WTC11 (cell line): ENCODE measurements around the gene BCKDHA. TPM values are rescaled to one million over a fixed set of nuclear protein-coding genes. Genes with fewer than 3 reads are reported as not detected.

Source experiments
- ATAC-seq: fragments of 200-7000 bp; cut with Tn5 transposase; 2 replicates; pipeline ENCODE4 v1.10.0; 2021; ENCODE audit warnings: mild to moderate bottlenecking, moderate library complexity
- CTCF ChIA-PET: fragments of 300-600 bp; sonication (Branson Sonifier 250); formaldehyde crosslinking; loops from one replicate; lab custom pipeline; 2021; ENCODE audit warnings: antibody characterized with exemption; lab: Charles Lee
- POLR2A ChIA-PET: fragments of 350-600 bp; sonication (Branson Sonifier 250); formaldehyde crosslinking; loops from one replicate; lab custom pipeline; 2021; ENCODE audit warnings: antibody characterized with exemption; lab: Charles Lee
- DNase-seq: peaks from one replicate; pipeline ENCODE4 v3.0.0; 2021; ENCODE audit warnings: low spot score
- H3K27ac Mint-ChIP-seq: 2 replicates; pipeline ENCODE4 v1.8.0; 2021; ENCODE audit warnings: mixed read lengths
- H3K27me3 Mint-ChIP-seq: 2 replicates; pipeline ENCODE4 v1.8.0; 2021; ENCODE audit warnings: low read depth, mild to moderate bottlenecking, moderate library complexity, mixed read lengths
- H3K36me3 Mint-ChIP-seq: 2 replicates; pipeline ENCODE4 v1.8.0; 2021; ENCODE audit warnings: mixed read lengths
- H3K4me1 Mint-ChIP-seq: 2 replicates; pipeline ENCODE4 v1.8.0; 2022; ENCODE audit warnings: mixed read lengths
- H3K4me3 Mint-ChIP-seq: 2 replicates; pipeline ENCODE4 v1.8.0; 2021; ENCODE audit warnings: mild to moderate bottlenecking, moderate library complexity, mixed read lengths
- H3K9me3 Mint-ChIP-seq: 2 replicates; pipeline ENCODE4 v1.8.0; 2021; ENCODE audit warnings: mixed read lengths
- CBFB ChIP-seq: sonication (generic); formaldehyde crosslinking; IDR thresholded peaks from 2 replicates; pipeline ENCODE4 v1.8.1; 2022; ENCODE audit warnings: mild to moderate bottlenecking, low read depth, missing genetic modification reagents
- ELF4 ChIP-seq: sonication (generic); formaldehyde crosslinking; IDR thresholded peaks from 2 replicates; pipeline ENCODE4 v1.8.1; 2022; ENCODE audit warnings: low read depth, mild to moderate bottlenecking, moderate library complexity, missing genetic modification reagents
- ESRRA ChIP-seq: sonication (generic); formaldehyde crosslinking; IDR thresholded peaks from 2 replicates; pipeline ENCODE4 v1.8.1; 2022; ENCODE audit warnings: mild to moderate bottlenecking, missing genetic modification reagents, borderline replicate concordance
- ETV6 ChIP-seq: sonication (generic); formaldehyde crosslinking; IDR thresholded peaks from 2 replicates; pipeline ENCODE4 v1.8.1; 2022; ENCODE audit warnings: mild to moderate bottlenecking, missing genetic modification reagents
- HMGA2 ChIP-seq: fragments of 250-450 bp; sonication (Bioruptor Pico); IDR thresholded peaks from 2 replicates; pipeline ENCODE4 v1.4.0; 2021; ENCODE audit warnings: mild to moderate bottlenecking, moderate library complexity
- JUN ChIP-seq: sonication (generic); formaldehyde crosslinking; IDR thresholded peaks from 2 replicates; pipeline ENCODE4 v1.8.0; 2023; ENCODE audit warnings: mild to moderate bottlenecking, missing genetic modification reagents
- RELA ChIP-seq: sonication (generic); formaldehyde crosslinking; IDR thresholded peaks from 2 replicates; pipeline ENCODE4 v1.8.1; 2022; ENCODE audit warnings: missing genetic modification reagents, mild to moderate bottlenecking, borderline replicate concordance
- ZNF263 ChIP-seq: sonication (generic); formaldehyde crosslinking; IDR thresholded peaks from 2 replicates; pipeline ENCODE4 v1.8.1; 2022; ENCODE audit warnings: low read depth, mild to moderate bottlenecking, moderate library complexity, missing genetic modification reagents
- ZNF317 ChIP-seq: sonication (generic); formaldehyde crosslinking; IDR thresholded peaks from 2 replicates; pipeline ENCODE4 v1.8.1; 2023; ENCODE audit warnings: low read depth, mild to moderate bottlenecking, moderate library complexity, missing genetic modification reagents, borderline replicate concordance
- ZNF416 ChIP-seq: fragments of 250-450 bp; sonication (Bioruptor Pico); IDR thresholded peaks from 2 replicates; pipeline ENCODE4 v1.9.0; 2021; ENCODE audit warnings: mild to moderate bottlenecking, inconsistent platforms
- ZNF423 ChIP-seq: fragments of 250-450 bp; sonication (Bioruptor Pico); IDR thresholded peaks from 2 replicates; pipeline ENCODE4 v2.1.2; 2022; ENCODE audit warnings: mild to moderate bottlenecking, moderate library complexity
- total RNA-seq: library from RNA; stranded (reverse); gene quantifications from 3 replicates; pipeline ENCODE4 v1.2.3, GENCODE V29; 2021
- TF ChIP-seq, protein P1 (sequence below): sonication (generic); formaldehyde crosslinking; IDR thresholded peaks from 2 replicates; pipeline ENCODE4 v1.8.0; 2022; ENCODE audit warnings: mild to moderate bottlenecking, missing genetic modification reagents
- TF ChIP-seq, protein P2 (sequence below): sonication (generic); formaldehyde crosslinking; IDR thresholded peaks from 2 replicates; pipeline ENCODE4 v1.8.0; 2022; ENCODE audit warnings: missing genetic modification reagents
- TF ChIP-seq, protein P3 (sequence below): sonication (generic); formaldehyde crosslinking; conservative IDR thresholded peaks from 2 replicates; pipeline ENCODE4 v1.8.1; 2023; ENCODE audit warnings: mild to moderate bottlenecking, low read depth, missing genetic modification reagents, moderate library complexity
- TF ChIP-seq, protein P4 (sequence below): fragments of 250-450 bp; sonication (Bioruptor Pico); IDR thresholded peaks from 2 replicates; pipeline ENCODE4 v2.1.2; 2022; ENCODE audit warnings: mild to moderate bottlenecking, moderate library complexity
- TF ChIP-seq, protein P5 (sequence below): sonication (generic); formaldehyde crosslinking; IDR thresholded peaks from 2 replicates; pipeline ENCODE4 v1.8.1; 2023; ENCODE audit warnings: mild to moderate bottlenecking, missing genetic modification reagents, moderate library complexity
- TF ChIP-seq, protein P6 (sequence below): sonication (generic); formaldehyde crosslinking; IDR thresholded peaks from 2 replicates; pipeline ENCODE4 v1.8.0; 2023; ENCODE audit warnings: missing genetic modification reagents
- TF ChIP-seq, protein P7 (sequence below): sonication (generic); formaldehyde crosslinking; IDR thresholded peaks from 2 replicates; pipeline ENCODE4 v1.8.1; 2022; ENCODE audit warnings: missing genetic modification reagents, borderline replicate concordance

BCKDHA gene
- total RNA-seq, 1 experiment from 2014 or later = 18.8 TPM

DNA sequence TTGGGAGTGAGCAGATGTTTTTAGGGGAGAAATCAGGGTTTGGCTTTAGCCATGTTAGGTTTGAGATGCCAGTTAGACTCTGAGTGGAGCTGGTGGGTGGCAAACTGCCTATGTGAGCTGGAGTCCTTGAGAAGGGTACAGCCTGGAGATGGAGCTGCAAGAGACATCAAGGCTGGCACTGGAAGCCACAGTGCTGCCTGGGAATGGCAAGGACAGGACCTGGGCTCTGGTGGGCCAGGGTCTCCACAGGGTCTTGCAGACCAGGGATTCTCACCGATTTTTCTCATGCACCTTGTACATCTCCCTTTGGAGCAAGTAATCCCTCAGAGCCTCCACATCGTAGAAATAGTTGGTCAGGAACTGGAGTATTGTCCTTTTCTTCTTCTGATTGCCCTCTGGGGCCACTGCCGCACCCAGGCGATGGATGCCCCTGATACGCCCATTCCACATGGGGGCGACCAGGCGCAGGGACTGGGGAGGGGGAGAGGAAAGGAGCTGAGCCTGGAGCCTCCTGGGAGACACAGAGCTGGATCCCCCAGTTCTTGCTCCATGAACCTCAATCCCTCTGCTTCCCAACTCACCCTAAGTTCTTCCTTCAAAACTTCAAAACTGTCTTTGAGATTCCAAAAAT is 40.4 kb downstream of the BCKDHA start:
- Mint-ChIP-seq H3K27me3 (peaks cover 5% of the 10 kb centered on the region; the same call in 1 of the 2 replicates), H3K27ac (no peak overlapping the region), H3K36me3 (peaks cover 11% of the 10 kb centered on the region; the same call in 1 of the 2 replicates), H3K4me1 (peaks cover 5% of the 10 kb centered on the region), H3K4me3 (peak overlapping the region; percentile 49; the same call in 1 of the 2 replicates), H3K9me3 (no peaks in the 10 kb centered on the region)
- no peak for ATAC-seq
- DNase-seq = no peak
- ChIA-PET POLR2A (interaction anchor here (0.6 kb wide), 1 partner anchor 59 kb away, joined by 4 read pairs; no protein-coding TSS in a partner anchor), CTCF (interaction anchor here (0.6 to 3.7 kb wide), 6 partner anchors 10 to 204 kb away, joined by 3 to 73 read pairs (median 18); partner anchors contain the start of gene B3GNT8)
- peak; percentile 91 for TF ChIP-seq ZNF317 (CRISPR knock-in tag)
- TF ChIP-seq, protein P1, sequence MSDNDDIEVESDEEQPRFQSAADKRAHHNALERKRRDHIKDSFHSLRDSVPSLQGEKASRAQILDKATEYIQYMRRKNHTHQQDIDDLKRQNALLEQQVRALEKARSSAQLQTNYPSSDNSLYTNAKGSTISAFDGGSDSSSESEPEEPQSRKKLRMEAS (CRISPR knock-in tag) = no peak

DNA sequence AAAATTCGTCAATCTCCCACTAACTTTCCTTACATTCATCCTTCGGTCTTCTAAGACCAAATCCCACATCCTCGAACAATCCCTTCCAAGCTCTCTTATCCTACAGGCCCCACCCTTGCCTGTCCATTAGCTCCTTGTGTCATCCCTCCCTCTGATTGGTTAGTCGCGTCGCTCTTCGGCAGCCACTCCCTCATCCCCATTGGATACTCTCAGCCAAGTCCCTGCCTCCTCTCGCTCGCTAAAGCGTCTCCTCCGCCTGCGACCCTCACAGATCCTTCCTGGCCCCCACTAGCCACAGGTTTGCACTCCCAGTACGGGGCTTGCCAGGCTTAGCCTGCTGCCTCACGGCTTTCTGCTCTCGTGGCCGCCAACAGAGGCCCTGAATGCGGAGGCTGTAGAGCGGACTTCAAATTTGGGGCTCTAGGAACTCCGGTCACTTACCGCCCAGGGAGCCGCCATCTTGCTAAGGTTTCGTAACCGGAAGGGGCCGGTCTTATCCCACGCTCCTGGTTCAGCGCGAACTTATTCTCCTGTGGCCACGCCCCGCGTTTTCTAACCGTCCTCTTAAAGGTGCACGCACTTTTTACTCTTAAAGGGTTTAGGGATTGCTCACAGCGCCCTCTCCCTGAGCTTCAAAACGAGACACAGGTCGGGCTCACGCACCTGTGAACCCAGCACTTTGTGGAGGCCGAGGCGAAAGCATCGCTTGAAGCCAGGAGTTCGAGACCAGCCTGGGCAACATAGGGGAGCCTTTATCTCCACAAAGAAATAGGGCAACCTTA is 42.0 kb downstream of the BCKDHA start, which contains the start of gene DMAC2:
Gene DMAC2 (minus strand): TSS at position 472 of the 782 bp plus-strand sequence. CDS start 13 bp downstream, at position 459.
- DNase-seq (peak; percentile 97), ATAC-seq (peak; percentile 98)
- H3K27ac Mint-ChIP-seq = no peak within 1 kb of the TSS
- ChIA-PET CTCF (interaction anchor here (0.6 to 3.7 kb wide), 34 partner anchors 8 to 805 kb away, joined by 3 to 73 read pairs (median 5); partner anchors contain the start of genes B3GNT8, B9D2 and TGFB1), POLR2A (interaction anchor here (0.5 to 1.6 kb wide), 14 partner anchors 8 to 1509 kb away, joined by 3 to 31 read pairs (median 4); partner anchors contain the start of genes B3GNT8 and B9D2)
- H3K9me3 Mint-ChIP-seq = no peaks in the 10 kb centered on the region
- H3K36me3 Mint-ChIP-seq = peaks cover 9% of the 10 kb centered on the region; the same call in 1 of the 2 replicates
- H3K4me3 Mint-ChIP-seq = no peak within 1 kb of the TSS
- H3K27me3 Mint-ChIP-seq = peaks cover 17% of the 10 kb centered on the region; the same call in 1 of the 2 replicates
- peaks cover 13% of the 10 kb centered on the region for H3K4me1 Mint-ChIP-seq
- TF ChIP-seq ZNF423 (no peak), ZNF416 (no peak), HMGA2 (CRISPR knock-in tag) (no peak), JUN (CRISPR knock-in tag) (peak; percentile 38; the same call in 1 of the 2 replicates), RELA (CRISPR knock-in tag) (no peak), ZNF263 (CRISPR knock-in tag) (no peak), ELF4 (no peak), CBFB (CRISPR knock-in tag) (no peak), ESRRA (CRISPR knock-in tag) (no peak), ETV6 (peak; percentile 58; the same call in 1 of the 2 replicates)
- TF ChIP-seq, protein P2, sequence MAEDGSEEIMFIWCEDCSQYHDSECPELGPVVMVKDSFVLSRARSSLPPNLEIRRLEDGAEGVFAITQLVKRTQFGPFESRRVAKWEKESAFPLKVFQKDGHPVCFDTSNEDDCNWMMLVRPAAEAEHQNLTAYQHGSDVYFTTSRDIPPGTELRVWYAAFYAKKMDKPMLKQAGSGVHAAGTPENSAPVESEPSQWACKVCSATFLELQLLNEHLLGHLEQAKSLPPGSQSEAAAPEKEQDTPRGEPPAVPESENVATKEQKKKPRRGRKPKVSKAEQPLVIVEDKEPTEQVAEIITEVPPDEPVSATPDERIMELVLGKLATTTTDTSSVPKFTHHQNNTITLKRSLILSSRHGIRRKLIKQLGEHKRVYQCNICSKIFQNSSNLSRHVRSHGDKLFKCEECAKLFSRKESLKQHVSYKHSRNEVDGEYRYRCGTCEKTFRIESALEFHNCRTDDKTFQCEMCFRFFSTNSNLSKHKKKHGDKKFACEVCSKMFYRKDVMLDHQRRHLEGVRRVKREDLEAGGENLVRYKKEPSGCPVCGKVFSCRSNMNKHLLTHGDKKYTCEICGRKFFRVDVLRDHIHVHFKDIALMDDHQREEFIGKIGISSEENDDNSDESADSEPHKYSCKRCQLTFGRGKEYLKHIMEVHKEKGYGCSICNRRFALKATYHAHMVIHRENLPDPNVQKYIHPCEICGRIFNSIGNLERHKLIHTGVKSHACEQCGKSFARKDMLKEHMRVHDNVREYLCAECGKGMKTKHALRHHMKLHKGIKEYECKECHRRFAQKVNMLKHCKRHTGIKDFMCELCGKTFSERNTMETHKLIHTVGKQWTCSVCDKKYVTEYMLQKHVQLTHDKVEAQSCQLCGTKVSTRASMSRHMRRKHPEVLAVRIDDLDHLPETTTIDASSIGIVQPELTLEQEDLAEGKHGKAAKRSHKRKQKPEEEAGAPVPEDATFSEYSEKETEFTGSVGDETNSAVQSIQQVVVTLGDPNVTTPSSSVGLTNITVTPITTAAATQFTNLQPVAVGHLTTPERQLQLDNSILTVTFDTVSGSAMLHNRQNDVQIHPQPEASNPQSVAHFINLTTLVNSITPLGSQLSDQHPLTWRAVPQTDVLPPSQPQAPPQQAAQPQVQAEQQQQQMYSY (CRISPR knock-in tag) = no peak
- TF ChIP-seq, protein P3, sequence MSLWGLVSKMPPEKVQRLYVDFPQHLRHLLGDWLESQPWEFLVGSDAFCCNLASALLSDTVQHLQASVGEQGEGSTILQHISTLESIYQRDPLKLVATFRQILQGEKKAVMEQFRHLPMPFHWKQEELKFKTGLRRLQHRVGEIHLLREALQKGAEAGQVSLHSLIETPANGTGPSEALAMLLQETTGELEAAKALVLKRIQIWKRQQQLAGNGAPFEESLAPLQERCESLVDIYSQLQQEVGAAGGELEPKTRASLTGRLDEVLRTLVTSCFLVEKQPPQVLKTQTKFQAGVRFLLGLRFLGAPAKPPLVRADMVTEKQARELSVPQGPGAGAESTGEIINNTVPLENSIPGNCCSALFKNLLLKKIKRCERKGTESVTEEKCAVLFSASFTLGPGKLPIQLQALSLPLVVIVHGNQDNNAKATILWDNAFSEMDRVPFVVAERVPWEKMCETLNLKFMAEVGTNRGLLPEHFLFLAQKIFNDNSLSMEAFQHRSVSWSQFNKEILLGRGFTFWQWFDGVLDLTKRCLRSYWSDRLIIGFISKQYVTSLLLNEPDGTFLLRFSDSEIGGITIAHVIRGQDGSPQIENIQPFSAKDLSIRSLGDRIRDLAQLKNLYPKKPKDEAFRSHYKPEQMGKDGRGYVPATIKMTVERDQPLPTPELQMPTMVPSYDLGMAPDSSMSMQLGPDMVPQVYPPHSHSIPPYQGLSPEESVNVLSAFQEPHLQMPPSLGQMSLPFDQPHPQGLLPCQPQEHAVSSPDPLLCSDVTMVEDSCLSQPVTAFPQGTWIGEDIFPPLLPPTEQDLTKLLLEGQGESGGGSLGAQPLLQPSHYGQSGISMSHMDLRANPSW (CRISPR knock-in tag) = no peak
- TF ChIP-seq, protein P4, sequence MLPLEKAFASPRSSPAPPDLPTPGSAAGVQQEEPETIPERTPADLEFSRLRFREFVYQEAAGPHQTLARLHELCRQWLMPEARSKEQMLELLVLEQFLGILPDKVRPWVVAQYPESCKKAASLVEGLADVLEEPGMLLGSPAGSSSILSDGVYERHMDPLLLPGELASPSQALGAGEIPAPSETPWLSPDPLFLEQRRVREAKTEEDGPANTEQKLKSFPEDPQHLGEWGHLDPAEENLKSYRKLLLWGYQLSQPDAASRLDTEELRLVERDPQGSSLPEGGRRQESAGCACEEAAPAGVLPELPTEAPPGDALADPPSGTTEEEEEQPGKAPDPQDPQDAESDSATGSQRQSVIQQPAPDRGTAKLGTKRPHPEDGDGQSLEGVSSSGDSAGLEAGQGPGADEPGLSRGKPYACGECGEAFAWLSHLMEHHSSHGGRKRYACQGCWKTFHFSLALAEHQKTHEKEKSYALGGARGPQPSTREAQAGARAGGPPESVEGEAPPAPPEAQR (CRISPR knock-in tag) = no peak
- TF ChIP-seq, protein P5, sequence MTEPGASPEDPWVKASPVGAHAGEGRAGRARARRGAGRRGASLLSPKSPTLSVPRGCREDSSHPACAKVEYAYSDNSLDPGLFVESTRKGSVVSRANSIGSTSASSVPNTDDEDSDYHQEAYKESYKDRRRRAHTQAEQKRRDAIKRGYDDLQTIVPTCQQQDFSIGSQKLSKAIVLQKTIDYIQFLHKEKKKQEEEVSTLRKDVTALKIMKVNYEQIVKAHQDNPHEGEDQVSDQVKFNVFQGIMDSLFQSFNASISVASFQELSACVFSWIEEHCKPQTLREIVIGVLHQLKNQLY (CRISPR knock-in tag) = no peak
- TF ChIP-seq, protein P6, sequence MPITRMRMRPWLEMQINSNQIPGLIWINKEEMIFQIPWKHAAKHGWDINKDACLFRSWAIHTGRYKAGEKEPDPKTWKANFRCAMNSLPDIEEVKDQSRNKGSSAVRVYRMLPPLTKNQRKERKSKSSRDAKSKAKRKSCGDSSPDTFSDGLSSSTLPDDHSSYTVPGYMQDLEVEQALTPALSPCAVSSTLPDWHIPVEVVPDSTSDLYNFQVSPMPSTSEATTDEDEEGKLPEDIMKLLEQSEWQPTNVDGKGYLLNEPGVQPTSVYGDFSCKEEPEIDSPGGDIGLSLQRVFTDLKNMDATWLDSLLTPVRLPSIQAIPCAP (CRISPR knock-in tag) = no peak
- TF ChIP-seq, protein P7, sequence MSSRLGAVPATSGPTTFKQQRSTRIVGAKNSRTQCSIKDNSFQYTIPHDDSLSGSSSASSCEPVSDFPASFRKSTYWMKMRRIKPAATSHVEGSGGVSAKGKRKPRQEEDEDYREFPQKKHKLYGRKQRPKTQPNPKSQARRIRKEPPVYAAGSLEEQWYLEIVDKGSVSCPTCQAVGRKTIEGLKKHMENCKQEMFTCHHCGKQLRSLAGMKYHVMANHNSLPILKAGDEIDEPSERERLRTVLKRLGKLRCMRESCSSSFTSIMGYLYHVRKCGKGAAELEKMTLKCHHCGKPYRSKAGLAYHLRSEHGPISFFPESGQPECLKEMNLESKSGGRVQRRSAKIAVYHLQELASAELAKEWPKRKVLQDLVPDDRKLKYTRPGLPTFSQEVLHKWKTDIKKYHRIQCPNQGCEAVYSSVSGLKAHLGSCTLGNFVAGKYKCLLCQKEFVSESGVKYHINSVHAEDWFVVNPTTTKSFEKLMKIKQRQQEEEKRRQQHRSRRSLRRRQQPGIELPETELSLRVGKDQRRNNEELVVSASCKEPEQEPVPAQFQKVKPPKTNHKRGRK (CRISPR knock-in tag) = no peak
- TF ChIP-seq, protein P1 (CRISPR knock-in tag) = peak; percentile 53; the same call in 1 of the 2 replicates
